Liver (tissue), 3 donors: ENCODE data around the gene CCDC51.

Source experiments
- ATF3 ChIP-seq: IDR thresholded peaks from 2 replicates; pipeline ENCODE4 v1.6.1; 2016; ENCODE audit warnings: antibody characterized with exemption
- CTCF ChIP-seq: fragments of 150-350 bp; IDR thresholded peaks from 2 replicates; pipeline ENCODE4 v1.5.1; 2017; ENCODE audit warnings: improper control_type of control experiment, low read depth, low read length; ENCODE audit not compliant: missing input control
- EGR1 ChIP-seq, 2 donors: IDR thresholded peaks; 2 replicates each; pipeline ENCODE4 v1.6.1; 2016 to 2018; ENCODE audit warnings: antibody characterized with exemption in 2 of 2, low read depth in 2 of 2
- HNF4G ChIP-seq: IDR thresholded peaks from 2 replicates; pipeline ENCODE4 v1.6.1; 2016; ENCODE audit warnings: antibody characterized with exemption
- JUND ChIP-seq, 2 donors: IDR thresholded peaks; 2 replicates each; pipeline ENCODE4 v1.6.1; 2016; ENCODE audit warnings: antibody characterized with exemption in 2 of 2
- MAX ChIP-seq: IDR thresholded peaks from 2 replicates; pipeline ENCODE4 v1.6.1; 2016; ENCODE audit warnings: antibody characterized with exemption
- RAD21 ChIP-seq, 2 donors: IDR thresholded peaks; 2 replicates each; pipeline ENCODE4 v1.6.1; 2016; ENCODE audit warnings: antibody characterized with exemption in 2 of 2, mild to moderate bottlenecking in 2 of 2
- REST ChIP-seq: IDR thresholded peaks from 2 replicates; pipeline ENCODE4 v1.6.1; 2016; ENCODE audit warnings: antibody characterized with exemption, mild to moderate bottlenecking
- SP1 ChIP-seq: IDR thresholded peaks from 2 replicates; pipeline ENCODE4 v1.6.1; 2018; ENCODE audit warnings: antibody characterized with exemption, mild to moderate bottlenecking
- TAF1 ChIP-seq: conservative IDR thresholded peaks from 2 replicates; pipeline ENCODE4 v1.6.1; 2016; ENCODE audit warnings: antibody characterized with exemption, mild to moderate bottlenecking
- YY1 ChIP-seq: IDR thresholded peaks from 2 replicates; pipeline ENCODE4 v1.6.1; 2016; ENCODE audit warnings: antibody characterized with exemption, mild to moderate bottlenecking
- donor health status: healthy.
- donor health status: healthy.

- TF ChIP-seq CTCF (no peak), ATF3 (no peak), MAX (no peak), YY1 (no peak), RAD21 (IDR thresholded peaks at IDR 0.05) (no peak), TAF1 (no peak), REST (no peak), SP1 (no peak), HNF4G (no peak), JUND (IDR thresholded peaks at IDR 0.05) (no peak), EGR1 (IDR thresholded peaks at IDR 0.05; ENCODE audit: low read depth in 2 of 2) (no peak)
These were observed 29.4 kb upstream of the CCDC51 start for GRCh38 chr3:48469046-48469915.
